ENCODE data around the gene IGF2R.

DNA sequence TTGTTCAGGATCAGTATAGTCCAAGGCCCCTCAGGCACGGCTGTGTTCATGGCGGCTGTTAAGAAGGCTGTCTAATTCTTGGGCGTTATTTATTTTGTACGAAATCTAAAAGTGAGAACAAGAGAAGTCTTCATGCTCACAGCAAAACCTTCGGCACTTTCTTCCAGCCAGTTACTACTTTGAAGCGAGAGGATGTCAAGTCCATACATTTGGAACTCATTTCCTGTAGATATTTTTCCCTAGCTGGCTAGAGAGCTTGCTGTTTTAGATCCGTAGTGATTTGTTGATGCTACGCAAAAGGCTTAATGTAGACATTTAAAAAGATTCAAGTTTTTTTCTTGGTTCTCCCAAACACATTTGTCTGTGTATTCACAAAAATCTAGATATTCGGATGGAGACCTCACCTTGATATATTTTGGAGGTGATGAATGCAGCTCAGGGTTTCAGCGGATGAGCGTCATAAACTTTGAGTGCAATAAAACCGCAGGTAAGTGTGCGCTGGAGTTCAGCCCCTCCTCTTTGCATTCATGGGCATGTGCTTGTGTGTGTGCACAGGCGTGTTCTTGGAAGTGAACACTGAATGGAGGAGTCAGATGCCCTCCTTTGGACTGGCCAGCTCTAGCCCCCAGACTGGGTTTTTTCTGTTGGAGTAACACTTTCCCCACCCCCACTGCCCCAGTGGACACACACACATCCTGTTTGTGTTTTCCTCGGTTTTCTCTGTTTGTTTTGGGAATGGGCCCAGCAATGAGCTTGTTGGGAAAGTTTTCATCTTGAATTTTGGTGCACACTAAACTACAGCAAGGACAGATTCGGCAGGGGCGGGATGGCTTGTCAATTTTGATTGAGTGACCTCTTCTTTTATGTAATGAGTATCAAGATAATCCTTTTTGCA lies 65.4 kb downstream of the IGF2R start:
- TF ChIP-seq, protein P1, sequence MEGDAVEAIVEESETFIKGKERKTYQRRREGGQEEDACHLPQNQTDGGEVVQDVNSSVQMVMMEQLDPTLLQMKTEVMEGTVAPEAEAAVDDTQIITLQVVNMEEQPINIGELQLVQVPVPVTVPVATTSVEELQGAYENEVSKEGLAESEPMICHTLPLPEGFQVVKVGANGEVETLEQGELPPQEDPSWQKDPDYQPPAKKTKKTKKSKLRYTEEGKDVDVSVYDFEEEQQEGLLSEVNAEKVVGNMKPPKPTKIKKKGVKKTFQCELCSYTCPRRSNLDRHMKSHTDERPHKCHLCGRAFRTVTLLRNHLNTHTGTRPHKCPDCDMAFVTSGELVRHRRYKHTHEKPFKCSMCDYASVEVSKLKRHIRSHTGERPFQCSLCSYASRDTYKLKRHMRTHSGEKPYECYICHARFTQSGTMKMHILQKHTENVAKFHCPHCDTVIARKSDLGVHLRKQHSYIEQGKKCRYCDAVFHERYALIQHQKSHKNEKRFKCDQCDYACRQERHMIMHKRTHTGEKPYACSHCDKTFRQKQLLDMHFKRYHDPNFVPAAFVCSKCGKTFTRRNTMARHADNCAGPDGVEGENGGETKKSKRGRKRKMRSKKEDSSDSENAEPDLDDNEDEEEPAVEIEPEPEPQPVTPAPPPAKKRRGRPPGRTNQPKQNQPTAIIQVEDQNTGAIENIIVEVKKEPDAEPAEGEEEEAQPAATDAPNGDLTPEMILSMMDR (IDR thresholded peaks at IDR 0.05), result no peak
- no peak for TF ChIP-seq POLR2A (IDR thresholded peaks at IDR 0.05)
